Smooth muscle cell (in vitro differentiated cells): ENCODE data around the gene NINJ2. TPM values are rescaled to one million over a fixed set of nuclear protein-coding genes. Genes with fewer than 3 reads are reported as not detected.

Experiments used
- DNase-seq: peaks from one replicate; lab custom pipeline; 2025; ENCODE audit not compliant: unreplicated experiment; lab: John Stamatoyannopoulos, UW
- H2AFZ ChIP-seq: fragments of 200-600 bp; sonication (generic); 2 replicates; pipeline ENCODE4 v1.6.0; 2016; ENCODE audit warnings: antibody characterized with exemption, low read depth, mild to moderate bottlenecking
- H3F3A ChIP-seq: fragments of 200-600 bp; sonication (generic); 2 replicates; pipeline ENCODE4 v1.6.0; 2017; ENCODE audit warnings: antibody characterized with exemption, low read depth
- H3K27ac ChIP-seq: fragments of 200-600 bp; sonication (generic); 2 replicates; pipeline ENCODE4 v1.5.1; 2016; ENCODE audit warnings: low read depth, mild to moderate bottlenecking
- H3K27me3 ChIP-seq: fragments of 200-600 bp; sonication (generic); 2 replicates; pipeline ENCODE4 v1.6.1; 2016; ENCODE audit warnings: low read depth, mild to moderate bottlenecking
- H3K36me3 ChIP-seq: fragments of 200-600 bp; sonication (generic); 2 replicates; pipeline ENCODE4 v1.5.1; 2016; ENCODE audit warnings: low read depth
- H3K4me1 ChIP-seq: fragments of 200-600 bp; sonication (generic); 2 replicates; pipeline ENCODE4 v1.5.1; 2016; ENCODE audit warnings: low read depth
- H3K4me2 ChIP-seq: fragments of 200-600 bp; sonication (generic); 2 replicates; pipeline ENCODE4 v1.6.0; 2016; ENCODE audit warnings: mild to moderate bottlenecking
- H3K4me3 ChIP-seq: fragments of 200-600 bp; sonication (generic); 2 replicates; pipeline ENCODE4 v1.5.1; 2016; ENCODE audit warnings: mild to moderate bottlenecking
- H3K79me2 ChIP-seq: fragments of 200-600 bp; sonication (generic); 2 replicates; pipeline ENCODE4 v1.6.0; 2016; ENCODE audit warnings: low read depth, mild to moderate bottlenecking
- H3K9ac ChIP-seq: fragments of 200-600 bp; sonication (generic); 2 replicates; pipeline ENCODE4 v1.6.0; 2016; ENCODE audit warnings: low read depth
- H3K9me3 ChIP-seq: fragments of 200-600 bp; sonication (generic); replicated peaks from 2 replicates; pipeline ENCODE4 v1.5.1; 2016; ENCODE audit warnings: low read depth
- H4K20me1 ChIP-seq: fragments of 200-600 bp; sonication (generic); 2 replicates; pipeline ENCODE4 v1.6.0; 2016; ENCODE audit warnings: low read depth
- CTCF ChIP-seq: fragments of 200-600 bp; sonication (generic); IDR thresholded peaks from 2 replicates; pipeline ENCODE4 v1.5.1; 2017; ENCODE audit warnings: borderline replicate concordance, mild to moderate bottlenecking, antibody characterized with exemption; ENCODE audit not compliant: insufficient read depth, poor library complexity, severe bottlenecking
- WGBS: methylation state at CpG from one replicate; pipeline ENCODE4 v1.1.7; 2016; ENCODE audit warnings: low lambda C conversion rate; 5-methylcytosine and 5-hydroxymethylcytosine counted together
- polyA plus RNA-seq: library from polyadenylated mRNA; unstranded; fragments of >200 nt; fragmentation: Nextera tagmentation; extraction: Ambion mirVana; gene quantifications from 2 replicates; pipeline ENCODE4 v1.2.1, GENCODE V29; 2016
- total RNA-seq: library from RNA; depleted of rRNA; stranded (reverse); fragments of >200 nt; gene quantifications from 2 replicates; pipeline ENCODE4 v1.2.3, GENCODE V29; 2014

NINJ2 gene
- total and polyA plus RNA-seq, 2 experiments from 2014 or later, result 4.2 to 12.1 TPM

- Histone ChIP-seq H3K36me3 (no peaks in the 10 kb centered on the region), H3F3A (no peaks in the 10 kb centered on the region), H3K9ac (no peak overlapping the region), H3K4me2 (no peak overlapping the region), H3K27ac (no peak overlapping the region), H3K4me3 (no peak overlapping the region), H3K79me2 (no peaks in the 10 kb centered on the region), H3K27me3 (no peaks in the 10 kb centered on the region), H3K4me1 (no peaks in the 10 kb centered on the region), H3K9me3 (no peaks in the 10 kb centered on the region), H2AFZ (no peak overlapping the region), H4K20me1 (no peaks in the 10 kb centered on the region)
- DNase-seq, result no peak
- TF ChIP-seq CTCF, result no peak
- 96% methylated on average over 6 of the region's 6 CpGs for WGBS
These were observed 44.6 kb downstream of the NINJ2 start for GRCh38 chr12:618605-619004.

GRCh38 chr12:617304-617915 lies 45.8 kb downstream of the NINJ2 start:
- Histone ChIP-seq H3K4me1 (no peaks in the 10 kb centered on the region), H3K9ac (no peak overlapping the region), H3K27me3 (no peaks in the 10 kb centered on the region), H3K4me2 (no peak overlapping the region), H3K27ac (no peak overlapping the region), H4K20me1 (no peaks in the 10 kb centered on the region), H3F3A (no peaks in the 10 kb centered on the region), H3K36me3 (no peaks in the 10 kb centered on the region), H3K4me3 (no peak overlapping the region), H3K79me2 (no peaks in the 10 kb centered on the region), H3K9me3 (no peaks in the 10 kb centered on the region), H2AFZ (no peak overlapping the region)
- no peak for TF ChIP-seq CTCF
- no peak for DNase-seq
- 54% methylated on average over 14 of the region's 14 CpGs for WGBS

- WGBS, result 68% methylated on average over 4 of the region's 4 CpGs
- H3K27me3 ChIP-seq, result no peaks in the 10 kb centered on the region
These were observed 47.6 kb downstream of the NINJ2 start for GRCh38 chr12:615620-616019.

More at GRCh38 chr12:615620-616019, 47.6 kb downstream of the NINJ2 start:
- Histone ChIP-seq H3K9me3 (no peaks in the 10 kb centered on the region), H3K4me2 (no peak overlapping the region), H3K4me1 (no peaks in the 10 kb centered on the region), H3F3A (no peaks in the 10 kb centered on the region), H2AFZ (no peak overlapping the region), H4K20me1 (no peaks in the 10 kb centered on the region), H3K36me3 (no peaks in the 10 kb centered on the region), H3K27ac (no peak overlapping the region), H3K4me3 (no peak overlapping the region), H3K9ac (no peak overlapping the region), H3K79me2 (no peaks in the 10 kb centered on the region)
- DNase-seq, result no peak
- no peak for TF ChIP-seq CTCF
